SH-SY5Y (cell line): ENCODE data around the gene SMC6.
A peak's percentile ranks its signal among the peaks of the same experiment; 100 is the strongest.

Source experiments
- GATA2 ChIP-seq: IDR thresholded peaks from 2 replicates; pipeline ENCODE4 v1.6.1; 2011; ENCODE audit warnings: mild to moderate bottlenecking, low read depth, low read length
- GATA3 ChIP-seq: IDR thresholded peaks from 2 replicates; pipeline ENCODE4 v1.6.1; 2011; ENCODE audit warnings: low read depth, mild to moderate bottlenecking, low read length, moderate library complexity

Gene SMC6

DNA sequence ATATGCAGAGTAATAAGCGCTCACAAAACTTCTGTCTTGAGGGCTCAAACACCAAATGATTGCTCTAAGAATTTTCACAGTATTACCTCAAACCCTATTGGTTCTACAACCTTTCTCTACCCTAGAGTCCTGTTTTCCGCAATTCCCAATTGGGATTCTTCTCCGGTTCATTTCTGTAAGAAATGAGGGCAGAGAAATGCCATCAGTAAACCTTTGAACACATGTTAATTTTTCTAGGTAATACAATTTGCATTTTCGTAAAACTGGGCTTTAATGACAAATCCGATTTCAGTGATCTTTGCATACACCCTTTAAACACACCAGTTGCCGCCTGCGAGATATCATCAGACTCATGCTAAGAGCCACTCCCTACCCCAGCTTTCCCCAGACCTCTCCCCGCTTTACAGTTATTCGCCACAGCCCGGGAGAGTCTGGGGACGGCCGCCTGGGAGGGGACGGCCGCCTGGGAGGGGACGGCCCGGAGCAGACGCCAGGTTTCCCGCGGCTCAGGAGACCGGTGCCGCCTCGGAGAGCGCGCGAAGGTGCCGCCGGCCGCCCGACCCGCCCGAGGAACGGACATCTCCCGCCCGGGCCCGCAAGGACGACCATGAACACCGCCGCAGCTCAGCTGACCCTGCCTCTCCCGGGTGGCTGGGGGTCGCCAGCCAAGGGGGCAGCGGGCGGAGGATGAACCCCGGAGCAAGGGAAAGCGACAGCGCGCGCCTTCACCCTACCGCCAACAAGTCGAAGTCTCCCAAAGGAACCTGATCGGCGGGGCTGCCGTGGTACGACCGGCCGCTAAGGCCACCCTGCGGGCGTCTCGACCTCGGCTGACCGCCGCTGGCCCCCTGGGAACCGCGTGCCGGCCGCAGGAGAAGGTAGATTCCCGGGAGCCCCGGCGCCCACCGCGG is 463 bp downstream of the SMC6 start:
- TF ChIP-seq GATA3: 0 out of 2 replicates have a peak, but pooled peaks have one; percentile 22
- TF ChIP-seq GATA2: peak; percentile 63; the same call in 1 of the 2 replicates

DNA sequence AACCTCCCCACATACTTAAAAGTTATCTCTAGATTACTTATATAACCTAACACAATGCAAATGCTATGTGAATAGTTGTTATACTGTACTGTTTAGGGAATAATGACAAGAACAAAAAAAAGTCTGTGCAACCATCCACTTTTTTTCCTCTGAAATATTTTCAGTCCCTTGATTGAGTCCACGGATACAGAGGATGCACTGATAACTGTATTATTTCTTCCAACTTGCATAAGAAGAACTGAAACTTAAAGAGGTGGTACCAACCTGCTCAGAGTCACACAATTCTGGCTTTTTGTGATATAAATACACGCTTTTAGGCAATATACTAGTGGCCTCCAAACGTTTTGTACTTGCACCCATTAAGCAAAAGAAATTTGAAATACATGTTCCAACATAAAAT is 1.4 kb downstream of the SMC6 start:
- TF ChIP-seq GATA2 (no peak), GATA3 (no peak)

DNA sequence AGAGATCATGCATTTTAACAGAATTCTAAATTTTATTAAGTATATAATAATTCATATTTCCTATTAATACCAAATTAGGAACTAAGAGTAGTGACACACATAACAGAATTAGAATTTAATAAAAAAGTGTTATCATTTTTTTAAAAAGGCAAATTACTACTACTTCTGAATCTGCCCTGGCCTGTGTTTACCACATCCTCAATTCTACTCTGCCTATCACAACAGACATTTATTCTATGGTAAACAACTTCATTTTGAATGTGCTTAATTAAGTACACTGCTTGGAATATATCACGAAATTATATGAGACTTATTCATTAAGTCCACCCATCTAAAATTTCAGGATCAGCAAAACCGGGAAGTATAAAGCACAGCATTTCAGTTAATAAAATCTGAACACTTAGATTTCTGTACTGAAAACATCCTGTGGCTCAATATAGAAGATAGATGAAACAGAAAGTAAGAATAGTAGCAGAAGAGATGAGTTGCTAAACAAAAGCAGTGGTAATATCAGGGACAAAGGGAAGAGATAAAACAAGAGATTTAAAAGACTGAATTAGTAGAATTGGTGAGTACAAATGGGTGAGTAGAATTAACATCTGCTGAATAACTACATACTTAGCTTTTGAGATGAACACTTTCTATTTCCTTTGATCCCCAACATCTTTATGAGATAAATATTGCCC is 3.7 kb downstream of the SMC6 start:
- no peak for TF ChIP-seq GATA2
- TF ChIP-seq GATA3: no peak

DNA sequence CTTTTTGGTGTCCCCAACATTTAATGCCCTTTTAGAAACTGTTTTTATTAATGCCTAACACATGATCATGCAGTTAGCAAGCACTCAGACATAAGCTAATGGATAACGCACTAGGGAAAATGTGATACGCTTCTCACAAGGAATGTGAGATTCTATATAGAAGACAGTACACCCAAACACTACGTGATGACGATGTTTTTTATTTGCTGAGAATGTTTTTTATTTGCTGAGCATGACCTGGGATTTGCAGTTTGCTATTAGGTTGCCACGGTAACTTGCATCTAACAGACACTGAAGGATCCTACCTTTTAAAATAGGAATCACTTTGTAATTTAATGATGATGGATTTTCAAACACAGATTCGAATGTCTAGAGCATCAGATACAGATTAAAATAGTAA is 4.9 kb downstream of the SMC6 start:
- TF ChIP-seq GATA3 (no peak), GATA2 (no peak)

DNA sequence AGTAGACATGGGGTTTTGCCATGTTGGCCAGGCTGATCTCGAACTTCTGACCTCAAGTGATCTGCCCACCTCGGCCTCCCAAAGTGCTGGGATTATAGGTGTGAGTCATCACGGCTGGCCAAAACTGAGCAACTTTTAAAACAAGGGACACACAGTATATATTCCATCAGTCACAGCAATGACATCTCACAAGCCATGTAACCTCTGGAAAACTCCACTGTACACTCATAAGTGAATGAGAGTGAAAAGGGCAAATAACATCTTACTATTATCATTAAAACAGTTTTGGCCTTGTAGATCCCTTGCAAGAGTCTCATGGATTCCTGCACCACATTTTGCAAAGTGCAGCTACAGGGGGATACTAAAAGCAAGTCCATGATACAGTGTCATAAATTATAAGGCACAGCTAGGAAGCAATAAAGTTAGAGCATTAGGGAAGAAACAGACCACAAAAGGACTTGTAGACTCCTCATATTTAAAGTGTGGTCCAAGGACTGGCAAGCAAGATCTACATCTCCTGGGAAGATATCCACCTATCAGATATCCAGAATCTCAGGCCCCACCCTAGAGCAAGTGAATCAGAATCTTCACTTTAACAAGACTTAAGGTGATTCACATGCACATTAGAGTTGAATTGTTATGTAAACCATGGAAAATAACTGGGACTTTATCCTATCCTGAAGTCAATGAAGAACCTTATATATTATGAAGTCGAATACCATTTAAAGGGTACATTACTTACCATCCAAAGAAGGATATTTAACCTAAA is 5.7 kb downstream of the SMC6 start:
- TF ChIP-seq GATA2 (no peak), GATA3 (no peak)

DNA sequence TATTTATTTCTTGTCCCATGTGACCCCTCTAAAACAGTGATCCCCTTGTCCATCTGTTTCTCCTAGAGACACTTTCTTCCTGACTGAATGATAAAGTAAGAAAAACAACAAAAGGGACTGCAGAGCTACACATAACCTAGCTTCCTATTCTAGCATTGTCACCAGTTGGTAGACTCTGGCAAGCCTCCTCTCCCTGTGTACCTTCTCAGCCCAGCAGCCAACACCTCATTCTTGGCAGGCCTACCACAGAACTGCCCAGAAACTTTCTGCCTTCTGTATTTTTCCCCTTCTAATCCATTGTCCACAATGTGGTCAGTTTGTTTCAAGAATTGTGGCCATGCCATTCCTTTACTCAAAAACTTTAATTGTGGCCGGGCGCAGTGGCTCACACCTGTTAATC is 13.4 kb downstream of the SMC6 start:
- TF ChIP-seq GATA2: no peak
- TF ChIP-seq GATA3: no peak

DNA sequence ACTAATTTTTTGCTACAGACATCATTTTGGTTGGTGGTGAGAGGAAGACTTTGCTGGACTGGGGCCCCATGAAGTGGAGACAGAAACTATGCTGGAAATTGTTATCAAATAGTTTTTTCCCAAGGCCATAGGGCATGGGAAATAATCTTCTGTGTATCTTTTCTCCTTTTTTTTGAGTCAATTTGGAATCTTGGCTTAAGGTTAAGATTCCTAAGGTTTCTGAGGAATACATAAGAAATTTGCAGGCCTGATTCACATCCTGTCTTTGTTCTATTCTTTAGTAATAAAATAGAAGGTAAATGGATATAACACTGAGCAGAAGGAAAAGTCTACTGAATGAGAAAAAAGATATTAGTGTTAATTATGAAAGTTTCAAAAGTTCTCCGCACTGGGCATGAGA is 16.6 kb downstream of the SMC6 start:
- TF ChIP-seq GATA3 (no peak), GATA2 (no peak)

DNA sequence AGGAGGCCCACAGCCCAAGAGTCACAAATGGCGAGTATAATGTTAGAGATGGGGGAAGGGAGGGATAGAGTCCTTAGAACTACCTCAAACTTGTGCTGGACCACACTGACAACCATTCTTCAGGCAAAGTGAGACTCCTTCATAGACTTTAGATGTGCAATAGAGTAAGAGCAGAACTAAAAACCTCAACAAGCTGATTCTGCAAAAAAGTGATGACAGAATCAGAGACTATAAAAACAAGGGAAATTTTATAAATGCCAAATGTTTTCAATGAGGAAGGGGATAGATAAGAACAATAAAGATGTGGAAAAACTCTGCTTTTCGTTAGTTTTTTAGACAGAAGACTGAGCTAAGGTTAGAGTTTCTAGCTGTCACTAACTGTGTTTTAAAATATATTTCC is 17.7 kb downstream of the SMC6 start:
- TF ChIP-seq GATA3 (no peak), GATA2 (no peak)

DNA sequence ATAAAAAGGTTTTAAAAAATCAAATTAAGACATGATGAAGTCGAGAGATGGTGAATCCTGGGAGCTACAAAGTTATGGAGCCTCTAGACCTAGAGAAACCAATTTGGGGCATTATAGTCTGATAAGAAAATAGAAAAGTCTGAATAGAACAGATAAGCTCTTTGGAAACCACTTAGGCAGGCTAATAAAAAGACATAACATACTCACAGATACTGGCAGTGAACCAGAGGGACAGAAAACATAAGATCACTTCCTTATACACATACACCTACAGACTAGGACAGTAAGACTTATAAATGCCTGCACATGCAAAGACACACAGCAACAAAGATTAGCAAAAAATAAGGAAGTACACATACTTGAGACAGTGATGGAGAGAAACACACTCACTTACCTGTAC is 20.0 kb downstream of the SMC6 start:
- TF ChIP-seq GATA3: no peak
- TF ChIP-seq GATA2: no peak

DNA sequence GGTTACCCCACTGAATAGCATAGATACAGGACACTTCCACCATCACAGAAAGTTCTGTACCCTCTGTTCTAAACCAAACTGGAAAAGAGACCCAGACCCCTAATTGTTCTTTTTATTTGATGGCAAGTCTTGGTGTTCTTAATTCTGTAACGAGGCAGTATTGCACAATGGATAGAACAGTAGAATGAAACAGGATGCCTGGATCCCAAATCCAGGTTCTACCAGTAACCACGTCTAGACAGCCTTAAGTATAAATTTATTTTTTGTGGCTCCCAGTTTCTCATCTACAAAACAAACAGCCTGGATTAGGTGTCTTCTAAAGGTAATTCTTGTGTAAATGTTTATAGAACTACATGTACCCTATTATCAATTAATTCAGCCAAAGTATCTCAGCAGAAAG is 23.7 kb downstream of the SMC6 start:
- no peak for TF ChIP-seq GATA3
- TF ChIP-seq GATA2: no peak

DNA sequence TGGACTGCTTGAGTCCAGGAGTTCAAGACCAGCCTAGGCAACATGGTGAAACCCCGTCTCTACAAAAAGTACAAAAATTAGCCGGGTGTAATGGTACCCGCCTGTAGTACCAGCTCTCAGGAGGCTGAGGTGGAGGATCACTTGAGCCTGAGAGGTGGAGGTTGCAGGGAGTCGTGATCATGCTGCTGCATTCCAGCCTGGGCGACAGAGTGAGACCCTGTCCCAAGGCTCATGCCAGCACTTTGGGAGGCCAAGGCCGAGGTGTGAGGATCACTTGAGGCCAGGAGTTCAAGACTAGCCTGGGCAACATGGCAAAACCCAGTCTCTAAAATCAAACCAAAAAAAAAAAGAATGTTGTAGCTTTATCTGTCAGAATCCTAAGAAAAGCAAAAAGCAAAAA is 25.4 kb downstream of the SMC6 start:
- TF ChIP-seq GATA2 (no peak), GATA3 (no peak)

DNA sequence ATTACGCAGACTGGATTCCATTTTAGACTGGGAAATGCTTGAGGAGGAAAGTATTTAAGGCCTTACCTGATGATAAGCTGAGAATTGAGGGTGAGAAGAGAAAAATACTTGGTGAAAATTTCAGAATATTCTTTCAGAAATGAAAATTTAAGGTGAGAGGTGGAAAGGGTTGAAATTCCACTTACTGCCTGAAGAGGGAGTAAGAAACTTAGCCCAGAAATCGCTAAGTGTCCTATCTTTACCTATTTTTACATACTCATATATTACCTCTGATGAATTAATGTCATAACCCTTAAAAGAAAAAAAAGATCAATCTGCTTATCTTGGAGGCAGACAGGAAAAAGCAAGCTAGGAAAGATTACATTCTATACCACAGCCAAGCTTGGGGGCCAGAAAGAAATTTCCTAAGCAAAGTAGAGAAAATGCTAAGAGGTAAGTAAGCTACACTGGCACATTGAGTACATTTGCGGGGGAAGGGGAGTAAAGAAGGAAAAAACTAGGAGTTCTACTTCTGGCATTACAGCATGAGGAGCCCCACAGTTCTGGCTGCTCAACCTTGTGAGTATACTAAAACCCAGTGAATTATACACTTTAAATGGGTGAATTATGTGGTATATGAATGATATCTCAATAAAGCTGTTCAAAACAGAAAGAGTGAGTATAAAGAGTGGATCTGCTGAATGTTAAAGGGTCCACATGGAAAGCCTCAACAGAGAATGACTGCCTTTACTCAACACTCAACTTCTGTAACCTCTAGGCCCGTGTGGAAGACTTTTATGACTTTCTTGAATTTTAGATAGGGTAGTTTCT is 33.8 kb downstream of the SMC6 start:
- TF ChIP-seq GATA2 (no peak), GATA3 (no peak)

DNA sequence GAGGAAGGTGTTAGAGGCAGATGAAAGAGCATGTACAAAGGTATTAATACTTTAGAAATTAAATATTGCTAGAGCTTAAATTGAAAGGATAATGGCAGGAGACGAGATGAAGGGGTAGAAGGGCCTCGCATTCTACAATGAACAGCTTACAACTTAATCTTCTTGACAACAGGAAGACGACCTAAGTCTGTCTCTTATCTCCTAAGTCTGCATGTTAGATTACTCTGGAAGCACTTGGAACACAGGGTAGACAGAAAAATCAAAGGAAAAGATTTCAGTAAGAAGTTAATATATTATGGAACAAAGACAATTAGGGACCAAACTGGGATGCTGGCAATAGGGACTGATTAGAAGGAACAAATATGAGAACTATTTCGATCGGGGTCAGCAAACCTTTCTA is 34.9 kb downstream of the SMC6 start:
- no peak for TF ChIP-seq GATA2
- no peak for TF ChIP-seq GATA3
